ENCODE measurements around the gene ZNF565.

The ZNF565 gene

DNA sequence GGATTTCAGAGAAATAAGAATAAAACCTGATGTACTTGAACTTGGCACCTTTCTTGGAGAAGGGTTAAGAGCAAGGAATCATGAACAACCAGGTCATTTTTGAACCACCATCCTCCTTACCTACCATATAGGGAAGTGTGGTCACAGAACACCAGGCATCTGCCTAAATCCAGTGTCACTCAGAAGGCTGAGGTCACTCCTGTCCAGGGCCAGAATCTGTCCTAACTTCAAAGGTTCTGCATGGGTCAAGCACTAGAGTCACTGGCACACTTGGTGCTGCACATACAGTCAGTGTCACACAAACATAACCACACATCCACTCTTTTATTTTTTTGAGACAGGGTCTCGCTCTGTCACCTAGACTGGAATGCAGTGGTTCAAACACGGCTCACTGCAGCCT, 1.6 kb downstream of the ZNF565 start:
- in situ Hi-C loops (cut with MboI; ENCODE audit: low pct_unique_long_range_greater_than_20kb, low sequenced_read_pairs, unreplicated experiment) = no loop called here
- DNase-seq (ENCODE audit: low spot score) = no peak
- TF ChIP-seq, protein P1, sequence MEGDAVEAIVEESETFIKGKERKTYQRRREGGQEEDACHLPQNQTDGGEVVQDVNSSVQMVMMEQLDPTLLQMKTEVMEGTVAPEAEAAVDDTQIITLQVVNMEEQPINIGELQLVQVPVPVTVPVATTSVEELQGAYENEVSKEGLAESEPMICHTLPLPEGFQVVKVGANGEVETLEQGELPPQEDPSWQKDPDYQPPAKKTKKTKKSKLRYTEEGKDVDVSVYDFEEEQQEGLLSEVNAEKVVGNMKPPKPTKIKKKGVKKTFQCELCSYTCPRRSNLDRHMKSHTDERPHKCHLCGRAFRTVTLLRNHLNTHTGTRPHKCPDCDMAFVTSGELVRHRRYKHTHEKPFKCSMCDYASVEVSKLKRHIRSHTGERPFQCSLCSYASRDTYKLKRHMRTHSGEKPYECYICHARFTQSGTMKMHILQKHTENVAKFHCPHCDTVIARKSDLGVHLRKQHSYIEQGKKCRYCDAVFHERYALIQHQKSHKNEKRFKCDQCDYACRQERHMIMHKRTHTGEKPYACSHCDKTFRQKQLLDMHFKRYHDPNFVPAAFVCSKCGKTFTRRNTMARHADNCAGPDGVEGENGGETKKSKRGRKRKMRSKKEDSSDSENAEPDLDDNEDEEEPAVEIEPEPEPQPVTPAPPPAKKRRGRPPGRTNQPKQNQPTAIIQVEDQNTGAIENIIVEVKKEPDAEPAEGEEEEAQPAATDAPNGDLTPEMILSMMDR (IDR thresholded peaks at IDR 0.05; ENCODE audit: extremely low read depth, insufficient read depth, missing control alignments) = no peak

DNA sequence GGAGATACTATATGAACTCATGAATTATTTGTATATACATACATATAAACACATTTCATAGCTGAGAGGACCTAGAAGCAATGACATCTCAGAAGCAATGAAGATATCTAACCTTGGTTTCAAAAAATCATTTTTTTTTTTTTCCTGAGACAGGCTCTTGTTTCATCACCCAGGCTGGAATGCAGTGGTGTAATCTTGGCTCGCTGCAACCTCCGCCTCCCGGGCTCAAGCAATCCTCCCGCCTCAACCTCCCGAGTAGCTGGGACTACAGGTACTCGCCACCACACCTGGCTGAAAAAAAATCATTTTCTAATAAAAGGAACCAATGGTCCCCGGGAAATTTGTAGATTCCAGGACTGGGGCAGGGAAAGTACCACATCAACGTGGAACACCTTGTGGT, 4.0 kb downstream of the ZNF565 start:
- DNase-seq (ENCODE audit: low spot score) = no peak
- in situ Hi-C loops (cut with MboI; ENCODE audit: low pct_unique_long_range_greater_than_20kb, low sequenced_read_pairs, unreplicated experiment) = no loop called here
- TF ChIP-seq, protein P1 (IDR thresholded peaks at IDR 0.05; ENCODE audit: extremely low read depth, insufficient read depth, missing control alignments) = no peak

DNA sequence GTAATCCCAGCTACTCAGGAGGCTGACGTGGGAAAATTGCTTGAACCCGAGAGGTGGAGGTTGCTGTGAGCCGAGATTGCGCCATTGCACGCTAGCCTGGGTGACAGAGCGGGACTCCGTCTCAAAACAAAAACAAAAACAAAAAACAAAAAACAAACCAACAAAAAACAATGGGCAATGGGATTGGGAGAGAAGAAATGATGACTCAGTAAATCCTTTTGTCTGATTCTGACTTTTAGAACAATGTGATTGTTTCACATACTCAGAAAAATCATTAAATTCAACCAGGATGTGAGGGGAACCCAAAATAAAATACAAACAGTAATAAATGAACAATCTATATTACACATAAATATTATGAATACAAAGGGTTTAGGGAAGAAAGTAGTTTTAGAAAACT, 5.1 kb downstream of the ZNF565 start:
- in situ Hi-C loops (cut with MboI; ENCODE audit: low pct_unique_long_range_greater_than_20kb, low sequenced_read_pairs, unreplicated experiment) = no loop called here
- DNase-seq (ENCODE audit: low spot score) = no peak
- TF ChIP-seq, protein P1 (IDR thresholded peaks at IDR 0.05; ENCODE audit: extremely low read depth, insufficient read depth, missing control alignments) = no peak

DNA sequence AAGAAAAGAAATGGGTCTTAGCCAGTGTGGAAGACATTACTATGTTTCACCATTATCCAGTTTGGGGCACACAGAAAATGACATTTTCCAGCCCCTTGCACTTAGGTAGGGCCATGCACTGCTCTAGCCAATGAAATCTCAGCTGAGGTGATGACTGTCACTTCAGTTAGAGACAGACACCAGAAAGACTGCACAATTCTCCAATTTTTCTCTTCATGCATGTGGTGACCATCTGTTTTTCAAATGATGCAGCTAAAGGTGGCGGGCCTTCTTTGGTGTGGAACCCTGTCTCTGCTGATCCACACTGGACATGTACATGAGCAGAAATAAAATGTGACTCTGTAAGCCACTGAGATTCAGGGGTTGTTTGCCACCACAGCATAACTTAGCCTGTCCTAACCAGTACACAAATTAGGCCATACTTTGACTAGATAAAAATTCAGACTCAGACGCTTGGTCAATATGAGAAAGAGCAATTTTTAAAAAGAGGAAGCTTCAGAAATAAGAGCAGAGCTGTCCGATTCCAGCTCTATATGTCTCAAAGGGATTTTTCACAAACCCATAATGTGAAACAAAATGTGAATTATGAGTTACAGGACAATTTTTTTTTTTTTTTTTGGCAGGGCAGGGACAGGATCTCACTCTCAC, 6.7 kb downstream of the ZNF565 start:
- in situ Hi-C loops (cut with MboI; ENCODE audit: low pct_unique_long_range_greater_than_20kb, low sequenced_read_pairs, unreplicated experiment) = no loop called here
- DNase-seq (ENCODE audit: low spot score) = peak; percentile 57
- TF ChIP-seq, protein P1 (IDR thresholded peaks at IDR 0.05; ENCODE audit: extremely low read depth, insufficient read depth, missing control alignments) = no peak

DNA sequence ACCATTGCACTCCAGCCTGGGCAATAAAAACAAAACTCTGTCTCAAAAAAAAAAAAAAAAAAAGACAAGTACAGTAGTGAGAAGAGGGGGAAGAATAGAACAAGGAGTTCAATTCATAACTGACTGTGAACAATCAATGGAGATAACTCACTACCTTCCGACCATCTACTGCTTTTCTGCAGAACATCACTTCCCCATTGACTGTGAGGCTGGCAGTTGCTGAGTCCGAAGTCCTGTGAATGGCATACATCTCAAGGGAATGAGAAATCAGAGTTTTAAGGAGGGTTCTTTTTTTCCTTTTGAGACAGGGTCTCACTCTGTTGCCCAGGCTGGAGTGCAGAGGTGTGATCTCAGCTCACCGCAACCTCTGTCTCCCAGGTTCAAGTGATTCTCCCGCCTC, 11.2 kb downstream of the ZNF565 start:
- no peak for DNase-seq (ENCODE audit: low spot score)
- TF ChIP-seq, protein P1 (IDR thresholded peaks at IDR 0.05; ENCODE audit: extremely low read depth, insufficient read depth, missing control alignments) = no peak
- in situ Hi-C loops (cut with MboI; ENCODE audit: low pct_unique_long_range_greater_than_20kb, low sequenced_read_pairs, unreplicated experiment) = no loop called here

DNA sequence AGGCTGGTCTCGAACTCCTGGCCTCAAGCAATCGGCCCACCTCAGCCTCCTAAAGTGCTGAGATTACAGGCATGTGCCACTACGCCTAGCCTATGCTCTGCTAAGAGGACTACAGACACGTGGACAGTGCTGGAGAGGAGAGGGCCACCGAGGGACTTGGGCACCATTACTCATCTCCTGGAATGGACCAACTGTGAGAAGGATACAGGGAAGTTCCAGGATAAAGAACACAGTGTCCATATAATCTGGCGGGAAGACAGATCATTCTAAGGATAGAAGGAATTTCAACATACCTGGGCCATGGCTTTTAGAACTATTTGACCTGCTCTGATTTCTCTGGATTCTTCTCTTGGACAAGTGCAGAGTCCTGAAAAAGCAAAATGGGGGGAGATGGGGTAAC, 12.8 kb downstream of the ZNF565 start:
- TF ChIP-seq, protein P1 (IDR thresholded peaks at IDR 0.05; ENCODE audit: extremely low read depth, insufficient read depth, missing control alignments) = no peak
- in situ Hi-C loops (cut with MboI; ENCODE audit: low pct_unique_long_range_greater_than_20kb, low sequenced_read_pairs, unreplicated experiment) = no loop called here
- no peak for DNase-seq (ENCODE audit: low spot score)
